GM12875 (cell line): ENCODE results near the gene TPRG1L.
A peak's percentile ranks its signal among the peaks of the same experiment; 100 is the strongest.

Source experiments
- H3K4me3 ChIP-seq: one replicate; pipeline ENCODE4 v1.5.1; 2011; ENCODE audit warnings: low read depth, low read length, control low read depth
- TF ChIP-seq, protein P1 (sequence below): IDR thresholded peaks from 2 replicates; pipeline ENCODE4 v1.5.1; 2011; ENCODE audit warnings: low read depth, mild to moderate bottlenecking, control low read depth, inconsistent platforms, low read length, moderate library complexity, borderline replicate concordance; ENCODE audit not compliant: insufficient read depth

Gene TPRG1L

DNA sequence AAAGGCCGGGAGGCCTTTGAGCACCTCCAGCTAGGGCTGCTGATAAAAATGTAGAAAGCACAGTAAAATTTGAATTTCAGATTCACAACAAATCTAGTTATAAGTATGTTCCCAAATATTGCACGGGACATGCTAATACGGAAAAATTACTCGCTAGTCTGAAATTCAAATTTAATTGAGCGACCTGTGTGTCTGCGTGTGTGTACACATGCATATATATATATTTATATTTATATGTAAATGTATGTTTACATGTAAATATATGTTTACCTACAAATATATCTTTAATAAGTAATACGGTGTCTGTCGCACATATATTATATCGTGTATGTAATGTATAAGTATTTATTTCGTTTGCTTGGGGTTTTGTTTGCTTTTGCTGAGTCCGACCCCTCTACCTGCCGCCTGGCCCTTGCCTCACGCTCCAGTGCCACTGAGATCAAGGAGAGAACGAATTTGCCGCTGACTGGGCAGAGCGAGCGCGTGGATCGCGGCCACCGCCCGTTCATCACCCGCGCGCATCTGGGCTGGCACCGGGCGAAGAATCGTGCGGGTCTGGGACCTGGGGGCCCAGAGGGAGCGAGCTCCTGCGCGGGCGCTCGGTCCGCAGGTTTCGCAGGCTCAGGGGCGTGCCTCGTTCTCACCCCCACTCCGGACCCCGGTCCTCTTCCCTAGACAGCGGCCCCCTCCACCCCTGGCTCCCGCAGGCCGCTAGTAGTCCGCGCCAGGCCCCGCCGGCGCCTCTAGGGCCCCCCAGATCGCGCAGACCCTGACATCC lies 25.6 kb downstream of the TPRG1L start:
- no peak overlapping the region for H3K4me3 ChIP-seq
- TF ChIP-seq, protein P1, sequence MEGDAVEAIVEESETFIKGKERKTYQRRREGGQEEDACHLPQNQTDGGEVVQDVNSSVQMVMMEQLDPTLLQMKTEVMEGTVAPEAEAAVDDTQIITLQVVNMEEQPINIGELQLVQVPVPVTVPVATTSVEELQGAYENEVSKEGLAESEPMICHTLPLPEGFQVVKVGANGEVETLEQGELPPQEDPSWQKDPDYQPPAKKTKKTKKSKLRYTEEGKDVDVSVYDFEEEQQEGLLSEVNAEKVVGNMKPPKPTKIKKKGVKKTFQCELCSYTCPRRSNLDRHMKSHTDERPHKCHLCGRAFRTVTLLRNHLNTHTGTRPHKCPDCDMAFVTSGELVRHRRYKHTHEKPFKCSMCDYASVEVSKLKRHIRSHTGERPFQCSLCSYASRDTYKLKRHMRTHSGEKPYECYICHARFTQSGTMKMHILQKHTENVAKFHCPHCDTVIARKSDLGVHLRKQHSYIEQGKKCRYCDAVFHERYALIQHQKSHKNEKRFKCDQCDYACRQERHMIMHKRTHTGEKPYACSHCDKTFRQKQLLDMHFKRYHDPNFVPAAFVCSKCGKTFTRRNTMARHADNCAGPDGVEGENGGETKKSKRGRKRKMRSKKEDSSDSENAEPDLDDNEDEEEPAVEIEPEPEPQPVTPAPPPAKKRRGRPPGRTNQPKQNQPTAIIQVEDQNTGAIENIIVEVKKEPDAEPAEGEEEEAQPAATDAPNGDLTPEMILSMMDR = no peak

DNA sequence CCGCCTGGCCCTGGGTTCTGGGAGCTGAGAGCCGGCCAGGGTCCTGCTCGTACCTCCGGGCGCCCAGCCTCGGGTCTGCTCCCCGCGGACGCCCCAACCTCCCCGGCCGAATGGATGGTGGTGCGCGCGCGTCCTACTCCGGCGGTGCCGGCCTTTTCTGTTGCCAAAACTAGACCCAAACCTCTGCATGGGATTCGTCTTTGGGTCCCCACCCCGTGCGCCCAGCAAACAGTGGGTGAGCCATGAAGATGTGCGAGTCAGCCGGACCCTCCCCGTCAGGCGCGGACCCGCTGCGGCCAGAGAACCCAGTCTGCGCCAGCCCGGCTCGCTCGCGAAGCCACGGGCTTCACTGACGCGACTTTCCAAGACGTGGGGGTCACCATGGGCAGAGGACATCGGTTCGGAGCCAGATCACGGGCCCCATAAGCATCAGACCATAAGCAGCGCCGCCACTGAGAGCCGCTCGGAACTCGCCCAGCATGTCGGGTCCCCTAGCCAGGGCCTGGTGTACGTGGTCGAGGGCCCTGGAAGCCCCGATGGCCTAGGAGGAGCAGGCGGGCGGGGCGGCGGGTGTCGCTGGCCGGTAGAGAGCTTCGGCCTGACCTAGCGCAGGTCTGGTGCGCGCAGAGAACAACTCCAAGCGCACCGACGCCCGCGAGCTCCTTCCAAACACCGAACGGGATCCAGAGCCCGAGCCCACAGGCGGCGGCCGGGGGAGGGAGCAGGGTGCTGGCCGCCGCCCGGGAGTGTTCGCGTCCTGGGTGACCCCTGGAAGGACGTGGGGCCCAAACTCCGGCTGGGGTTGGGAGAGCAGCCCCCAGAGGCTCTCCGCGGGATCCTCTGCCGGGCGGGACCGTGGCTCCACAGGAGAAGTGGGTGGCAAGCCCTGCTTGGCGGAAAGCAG lies 26.5 kb downstream of the TPRG1L start:
- no peak overlapping the region for H3K4me3 ChIP-seq
- TF ChIP-seq, protein P1 = no peak

DNA sequence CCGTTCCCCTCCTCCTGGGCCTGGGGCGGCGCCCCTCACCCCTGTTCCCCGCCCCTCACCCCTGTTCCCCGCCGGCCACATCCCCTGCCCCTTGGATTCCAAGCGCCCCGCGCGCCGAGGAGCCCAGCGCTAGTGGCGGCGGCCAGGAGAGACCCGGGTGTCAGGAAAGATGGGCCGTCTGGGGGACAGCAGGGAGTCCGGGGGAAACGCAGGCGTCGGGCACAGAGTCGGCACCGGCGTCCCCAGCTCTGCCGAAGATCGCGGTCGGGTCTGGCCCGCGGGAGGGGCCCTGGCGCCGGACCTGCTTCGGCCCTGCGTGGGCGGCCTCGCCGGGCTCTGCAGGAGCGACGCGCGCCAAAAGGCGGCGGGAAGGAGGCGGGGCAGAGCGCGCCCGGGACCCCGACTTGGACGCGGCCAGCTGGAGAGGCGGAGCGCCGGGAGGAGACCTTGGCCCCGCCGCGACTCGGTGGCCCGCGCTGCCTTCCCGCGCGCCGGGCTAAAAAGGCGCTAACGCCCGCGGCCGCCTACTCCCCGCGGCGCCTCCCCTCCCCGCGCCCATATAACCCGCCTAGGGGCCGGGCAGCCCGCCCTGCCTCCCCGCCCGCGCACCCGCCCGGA lies 27.2 kb downstream of the TPRG1L start, which contains the start of gene TP73:
Gene TP73 (plus strand): TSS at position 587 of the 618 bp plus-strand sequence. CDS start 29,850 bp downstream, outside the sequence.
- H3K4me3 ChIP-seq = peak within 1 kb of the TSS; percentile 68
- TF ChIP-seq, protein P1 = no peak

DNA sequence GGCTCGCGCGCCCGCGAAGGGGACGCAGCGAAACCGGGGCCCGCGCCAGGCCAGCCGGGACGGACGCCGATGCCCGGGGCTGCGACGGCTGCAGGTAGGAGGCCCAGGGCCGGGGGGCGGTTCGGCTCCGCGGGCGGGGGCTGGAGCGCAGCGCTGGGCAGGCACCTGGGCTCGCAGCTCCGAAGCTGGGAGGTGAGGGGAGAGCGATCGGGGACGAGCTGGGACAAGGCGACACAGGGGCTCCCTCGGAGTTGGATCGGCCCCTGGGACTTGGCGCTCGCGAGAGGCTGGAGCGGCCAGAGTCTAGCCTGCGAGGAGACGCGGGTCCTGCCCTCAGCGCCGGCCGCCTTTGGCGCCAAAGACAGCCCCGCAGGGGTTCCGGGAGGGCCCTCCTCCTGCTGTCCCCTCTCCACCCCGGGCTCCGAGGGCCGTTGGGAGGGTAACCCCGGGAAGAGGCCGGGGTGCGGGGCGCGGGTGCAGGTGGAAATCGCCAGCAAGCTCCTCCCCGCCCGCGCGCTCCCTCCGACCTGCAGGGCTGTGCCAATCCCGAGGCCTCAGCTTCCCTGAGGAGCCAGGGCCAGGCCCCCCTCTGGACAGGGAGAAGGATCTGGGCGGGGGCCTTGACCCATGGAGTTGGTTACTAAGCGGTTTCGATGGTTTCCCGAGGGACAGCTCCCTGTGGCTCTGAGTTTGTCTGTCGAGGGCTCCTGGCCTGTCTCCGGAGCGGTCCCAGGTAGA lies 27.9 kb downstream of the TPRG1L start:
- peak overlapping the region; percentile 68 for H3K4me3 ChIP-seq
- TF ChIP-seq, protein P1 = no peak

DNA sequence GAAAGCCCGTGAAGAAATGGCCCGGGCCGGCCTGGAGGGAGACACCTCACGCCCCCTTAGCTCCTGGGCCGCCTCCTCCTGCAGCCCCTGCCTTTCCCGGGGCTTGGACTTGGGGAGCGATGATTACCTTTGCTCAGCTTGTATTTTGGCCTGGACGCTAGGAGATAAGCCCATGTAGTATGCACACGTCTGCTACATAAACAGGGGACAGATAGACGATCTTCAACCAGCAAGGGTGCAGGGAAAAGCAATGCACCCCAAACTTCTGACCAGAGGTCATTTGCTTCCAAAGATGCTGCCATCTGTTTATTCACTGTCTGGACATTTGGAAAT lies 28.4 kb downstream of the TPRG1L start:
- TF ChIP-seq, protein P1 = no peak
- H3K4me3 ChIP-seq = peak overlapping the region; percentile 68

DNA sequence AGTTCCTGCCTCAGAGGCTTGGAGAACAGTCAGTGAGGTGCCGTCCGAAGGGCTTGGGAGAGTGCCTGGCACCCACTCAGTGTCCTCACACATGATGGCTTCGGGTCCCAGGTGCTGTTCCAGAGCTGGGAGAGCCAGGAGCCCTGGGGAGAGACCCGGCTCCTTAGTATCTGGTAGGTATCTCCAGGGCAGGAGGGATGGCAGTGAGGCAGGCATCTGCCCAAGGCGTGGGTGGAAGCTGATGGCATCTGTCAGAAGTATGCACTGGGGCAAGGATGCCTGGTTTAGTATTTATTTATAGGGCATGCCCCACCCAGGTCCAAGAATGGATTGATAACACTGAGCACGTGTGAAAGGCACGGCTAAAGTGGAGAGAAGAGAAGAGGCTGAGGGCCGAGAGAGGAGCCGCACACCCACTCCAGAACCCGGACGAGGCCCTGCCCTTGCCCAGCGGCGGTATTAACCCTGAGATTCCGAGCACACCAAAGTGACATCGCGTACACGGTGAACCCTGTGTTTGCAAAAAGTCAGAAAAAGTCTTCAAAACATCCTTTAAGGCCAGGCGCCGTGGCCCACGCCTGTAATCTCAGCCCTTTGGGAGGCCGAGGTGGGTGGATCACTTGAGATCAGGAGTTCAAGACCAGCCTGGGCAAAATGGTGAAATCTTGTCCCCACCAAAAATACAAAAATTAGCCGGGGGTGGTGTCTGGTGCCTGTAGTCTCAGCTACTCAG lies 29.9 kb downstream of the TPRG1L start:
- H3K4me3 ChIP-seq = no peak overlapping the region
- TF ChIP-seq, protein P1 = no peak
